Measurements from ENCODE around the gene BTG2. TPM values are rescaled to one million over a fixed set of nuclear protein-coding genes. Genes with fewer than 3 reads are reported as not detected.

The BTG2 gene
- total and polyA plus RNA-seq, 2 experiments from 2014 or later, result 6.3 to 9.1 TPM

- no peaks in the 10 kb centered on the region for H3K36me3 Mint-ChIP-seq (ENCODE audit: low read depth)
- Histone ChIP-seq H3K4me1 (ENCODE audit: insufficient read depth) (peaks cover 37% of the 10 kb centered on the region), H3K79me2 (replicated peaks; ENCODE audit: insufficient read depth) (no peaks in the 10 kb centered on the region), H3K9me2 (ENCODE audit: insufficient read depth) (no peaks in the 10 kb centered on the region), H3F3A (replicated peaks; ENCODE audit: low read depth) (peaks cover 6% of the 10 kb centered on the region; the same call in 1 of the 2 replicates), H4K20me1 (replicated peaks; ENCODE audit: insufficient read depth) (no peaks in the 10 kb centered on the region), H3K27me3 (ENCODE audit: insufficient read depth) (peaks cover 68% of the 10 kb centered on the region), H3K4me2 (peak overlapping the region; percentile 81), H3K4me3 (peak overlapping the region; percentile 57), H3K36me3 (ENCODE audit: insufficient read depth) (no peaks in the 10 kb centered on the region), H2AFZ (peak overlapping the region; percentile 67), H3K27ac (ENCODE audit: low read depth) (peak overlapping the region; percentile 85; the same call in 1 of the 2 replicates)
- ATAC-seq (peak; percentile 84), DNase-seq (ENCODE audit: low spot score) (peak; percentile 97)
- H3K9me3 Mint-ChIP-seq, result no peaks in the 10 kb centered on the region
- H3K4me1 Mint-ChIP-seq, result peaks cover 58% of the 10 kb centered on the region
- peak overlapping the region; percentile 69 for H3K4me3 Mint-ChIP-seq
- TF ChIP-seq POLR2AphosphoS5 (IDR thresholded peaks at IDR 0.05; ENCODE audit: low read depth) (peak; percentile 73), CTCF (conservative IDR thresholded peaks at IDR 0.05; ENCODE audit: low read depth in 2 of 2) (no peak), ZNF331 (CRISPR knock-in tag; IDR thresholded peaks at IDR 0.05; ENCODE audit: low read depth) (no peak), JUNB (IDR thresholded peaks at IDR 0.05; ENCODE audit: unreplicated experiment) (no peak)
- H3K27ac Mint-ChIP-seq, result no peak overlapping the region
- peaks cover 24% of the 10 kb centered on the region for H3K27me3 Mint-ChIP-seq (ENCODE audit: insufficient read depth, low read depth, poor library complexity)
These were observed 21.7 kb downstream of the BTG2 start for GRCh38 chr1:203326830-203327683.

GRCh38 chr1:203327684-203328457 lies 22.6 kb downstream of the BTG2 start:
- H3K27ac ChIP-seq (ENCODE audit: low read depth), result peak overlapping the region; percentile 85
- peaks cover 59% of the 10 kb centered on the region for H3K27me3 ChIP-seq (ENCODE audit: insufficient read depth)
- peak overlapping the region; percentile 87 for H2AFZ ChIP-seq
- H3K79me2 ChIP-seq (replicated peaks; ENCODE audit: insufficient read depth), result no peaks in the 10 kb centered on the region
- Mint-ChIP-seq H3K9me3 (no peaks in the 10 kb centered on the region), H3K4me1 (peaks cover 57% of the 10 kb centered on the region), H3K36me3 (ENCODE audit: low read depth) (no peaks in the 10 kb centered on the region), H3K27me3 (ENCODE audit: insufficient read depth, low read depth, poor library complexity) (peaks cover 24% of the 10 kb centered on the region), H3K4me3 (peak overlapping the region; percentile 69), H3K27ac (peak overlapping the region; percentile 66)
- ATAC-seq (peak; percentile 58), DNase-seq (ENCODE audit: low spot score) (no peak)
- peak overlapping the region; percentile 77 for H3K4me2 ChIP-seq
- H4K20me1 ChIP-seq (replicated peaks; ENCODE audit: insufficient read depth), result no peaks in the 10 kb centered on the region
- H3K36me3 ChIP-seq (ENCODE audit: insufficient read depth), result no peaks in the 10 kb centered on the region
- TF ChIP-seq CREB1 (CRISPR knock-in tag; IDR thresholded peaks at IDR 0.05; ENCODE audit: low read depth) (no peak; the same call in 1 of the 2 replicates), CTCF (conservative IDR thresholded peaks at IDR 0.05; ENCODE audit: low read depth in 2 of 2) (peak; percentile 47 to 60)
- H3F3A ChIP-seq (replicated peaks; ENCODE audit: low read depth), result peaks cover 6% of the 10 kb centered on the region; the same call in 1 of the 2 replicates
- peaks cover 37% of the 10 kb centered on the region for H3K4me1 ChIP-seq (ENCODE audit: insufficient read depth)
- H3K4me3 ChIP-seq, result peak overlapping the region; percentile 57
- H3K9me2 ChIP-seq (ENCODE audit: insufficient read depth), result no peaks in the 10 kb centered on the region
